ENCODE results near the gene THSD4.

Gene THSD4

DNA sequence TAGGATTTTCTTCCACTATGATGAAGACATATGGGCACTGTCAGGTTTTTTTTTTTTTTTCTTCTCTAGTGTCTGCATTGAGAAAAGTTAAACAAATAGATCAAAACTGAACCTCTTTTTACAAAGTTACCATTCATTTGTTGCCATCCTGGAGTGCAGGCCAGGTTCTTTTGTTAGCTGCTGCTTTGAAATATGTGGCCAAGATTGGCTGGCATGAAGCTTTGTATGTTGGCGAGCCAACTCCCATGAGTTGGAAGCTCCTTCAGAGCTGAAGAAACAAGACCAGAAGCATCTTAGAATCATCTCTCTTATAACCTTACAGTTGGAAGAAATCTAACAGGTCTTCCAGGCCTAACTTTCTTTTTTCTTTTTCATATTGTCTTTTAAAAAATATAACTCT, 346.5 kb downstream of the THSD4 start:
- TF ChIP-seq CTCF (IDR thresholded peaks at IDR 0.05; ENCODE audit: low read length) (no peak), EZH2 (IDR thresholded peaks at IDR 0.05; ENCODE audit: borderline replicate concordance, low read length) (no peak)
- Histone ChIP-seq H3K27me3 (ENCODE audit: insufficient read depth, low read length) (no peaks in the 10 kb centered on the region), H3K9me2 (ENCODE audit: low read depth, low read length) (no peaks in the 10 kb centered on the region), H3F3A (ENCODE audit: insufficient read depth, low read length) (no peaks in the 10 kb centered on the region), H3K9me3 (ENCODE audit: low read length) (no peaks in the 10 kb centered on the region), H2AFZ (ENCODE audit: low read length) (no peak overlapping the region), H4K20me1 (ENCODE audit: insufficient read depth, low read length) (no peaks in the 10 kb centered on the region), H3K4me3 (ENCODE audit: low read depth, low read length, poor library complexity, severe bottlenecking) (no peak overlapping the region), H3K4me2 (ENCODE audit: low read length) (no peak overlapping the region), H3K9ac (ENCODE audit: low read length) (no peak overlapping the region), H3K4me1 (ENCODE audit: insufficient read depth, low read length, severe bottlenecking) (no peaks in the 10 kb centered on the region), H3K79me2 (ENCODE audit: insufficient read depth, low read length) (no peaks in the 10 kb centered on the region), H3K27ac (ENCODE audit: low read depth, low read length, poor library complexity, severe bottlenecking) (no peak overlapping the region), H3K36me3 (ENCODE audit: insufficient read depth, low read length) (no peaks in the 10 kb centered on the region)

DNA sequence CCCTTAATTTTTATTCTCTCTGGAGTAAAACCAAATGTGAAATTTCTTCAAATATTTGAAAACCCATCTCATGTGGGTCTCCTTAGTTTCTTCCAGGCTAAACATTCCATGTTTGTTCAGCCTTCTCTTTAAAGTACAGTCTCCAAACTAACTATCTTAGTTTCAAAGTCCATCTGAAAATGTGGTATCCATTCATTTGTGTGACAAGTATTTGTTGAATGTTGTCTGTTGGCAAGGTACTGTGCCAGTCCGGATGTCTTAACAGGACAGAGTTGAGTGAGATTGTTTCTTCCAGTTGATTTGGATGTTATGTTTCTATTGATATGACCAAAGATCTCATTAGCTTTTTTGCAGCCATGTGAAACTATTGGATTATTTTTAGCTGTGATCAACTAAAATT, 347.4 kb downstream of the THSD4 start:
- no peaks in the 10 kb centered on the region for H3F3A ChIP-seq (ENCODE audit: insufficient read depth, low read length)
- TF ChIP-seq EZH2 (IDR thresholded peaks at IDR 0.05; ENCODE audit: borderline replicate concordance, low read length) (no peak), CTCF (IDR thresholded peaks at IDR 0.05; ENCODE audit: low read length) (no peak)
- H4K20me1 ChIP-seq (ENCODE audit: insufficient read depth, low read length), result no peaks in the 10 kb centered on the region
- H3K36me3 ChIP-seq (ENCODE audit: insufficient read depth, low read length), result no peaks in the 10 kb centered on the region
- no peaks in the 10 kb centered on the region for H3K9me2 ChIP-seq (ENCODE audit: low read depth, low read length)
- H3K9ac ChIP-seq (ENCODE audit: low read length), result no peak overlapping the region
- H3K4me3 ChIP-seq (ENCODE audit: low read depth, low read length, poor library complexity, severe bottlenecking), result no peak overlapping the region
- no peaks in the 10 kb centered on the region for H3K4me1 ChIP-seq (ENCODE audit: insufficient read depth, low read length, severe bottlenecking)
- H3K27ac ChIP-seq (ENCODE audit: low read depth, low read length, poor library complexity, severe bottlenecking), result no peak overlapping the region
- no peak overlapping the region for H3K4me2 ChIP-seq (ENCODE audit: low read length)
- no peak overlapping the region for H2AFZ ChIP-seq (ENCODE audit: low read length)
- no peaks in the 10 kb centered on the region for H3K9me3 ChIP-seq (ENCODE audit: low read length)
- no peaks in the 10 kb centered on the region for H3K79me2 ChIP-seq (ENCODE audit: insufficient read depth, low read length)
- no peaks in the 10 kb centered on the region for H3K27me3 ChIP-seq (ENCODE audit: insufficient read depth, low read length)

- Histone ChIP-seq H3K9me2 (ENCODE audit: low read depth, low read length) (no peaks in the 10 kb centered on the region), H2AFZ (ENCODE audit: low read length) (no peak overlapping the region), H4K20me1 (ENCODE audit: insufficient read depth, low read length) (no peaks in the 10 kb centered on the region), H3K4me2 (ENCODE audit: low read length) (no peak overlapping the region), H3K36me3 (ENCODE audit: insufficient read depth, low read length) (no peaks in the 10 kb centered on the region), H3K27me3 (ENCODE audit: insufficient read depth, low read length) (no peaks in the 10 kb centered on the region), H3K4me3 (ENCODE audit: low read depth, low read length, poor library complexity, severe bottlenecking) (no peak overlapping the region), H3K9me3 (ENCODE audit: low read length) (no peaks in the 10 kb centered on the region), H3K79me2 (ENCODE audit: insufficient read depth, low read length) (no peaks in the 10 kb centered on the region), H3K4me1 (ENCODE audit: insufficient read depth, low read length, severe bottlenecking) (no peaks in the 10 kb centered on the region), H3F3A (ENCODE audit: insufficient read depth, low read length) (no peaks in the 10 kb centered on the region), H3K9ac (ENCODE audit: low read length) (no peak overlapping the region), H3K27ac (ENCODE audit: low read depth, low read length, poor library complexity, severe bottlenecking) (no peak overlapping the region)
- TF ChIP-seq CTCF (IDR thresholded peaks at IDR 0.05; ENCODE audit: low read length), result no peak
- no peak for TF ChIP-seq EZH2 (IDR thresholded peaks at IDR 0.05; ENCODE audit: borderline replicate concordance, low read length)
Observed at GRCh38 chr15:71463156-71463665, 347.9 kb downstream of the THSD4 start.
